ENCODE results near the gene TUT1.

GRCh38 chr11:62601122-62601371 is 9.7 kb upstream of the TUT1 start:
- TF ChIP-seq CTCF (IDR thresholded peaks at IDR 0.05; ENCODE audit: borderline replicate concordance, extremely low read depth, low read length, poor library complexity, severe bottlenecking) (no peak), EZH2 (IDR thresholded peaks at IDR 0.05; ENCODE audit: borderline replicate concordance, low read depth, low read length, severe bottlenecking) (no peak)

All from DND-41 (cell line).